Activated T-cell treated with anti-CD3 and anti-CD28 coated beads, Interleukin-2, amount 50 U/mL, for 72 hours (primary cell): ENCODE data around the gene DHRS11. TPM values are rescaled to one million over a fixed set of nuclear protein-coding genes. Genes with fewer than 3 reads are reported as not detected.
"Not testable (repeated sequence)": the region's sequence is repeated elsewhere in the genome, so short reads cannot be mapped to it uniquely, and the experiment has no call there.

ENCODE experiments used
- ATAC-seq, 2 donors: fragments of 150-1000 bp; cut with Tn5 transposase; replicated peaks in 1 of 2; 2 replicates each; pipeline ENCODE4 v1.10.0; 2021; ENCODE audit warnings: moderate library complexity in 2 of 2, mild to moderate bottlenecking in 1 of 2
- DNase-seq, 2 donors: peaks; one replicate each; pipeline ENCODE4 v3.0.0; 2021 to 2022; ENCODE audit warnings: mixed read lengths in 1 of 2
- H3K27ac Mint-ChIP-seq: one replicate; pipeline ENCODE4 v1.8.0; 2022; ENCODE audit warnings: mild to moderate bottlenecking, moderate library complexity, mixed read lengths
- H3K27me3 Mint-ChIP-seq: one replicate; pipeline ENCODE4 v1.8.0; 2022; ENCODE audit warnings: low read depth, mixed read lengths
- H3K36me3 Mint-ChIP-seq, 2 donors: one replicate each; pipeline ENCODE4 v1.8.0; 2022; ENCODE audit warnings: mixed read lengths in 2 of 2, mild to moderate bottlenecking in 1 of 2; ENCODE audit not compliant: insufficient read depth in 2 of 2
- H3K4me1 Mint-ChIP-seq: one replicate; pipeline ENCODE4 v1.8.0; 2022; ENCODE audit warnings: low read depth, mixed read lengths
- H3K4me3 Mint-ChIP-seq, 2 donors: one replicate each; pipeline ENCODE4 v1.8.0; 2022; ENCODE audit warnings: mild to moderate bottlenecking in 2 of 2, mixed read lengths in 2 of 2, moderate library complexity in 2 of 2
- H3K9me3 Mint-ChIP-seq, 2 donors: one replicate each; pipeline ENCODE4 v1.8.0; 2022; ENCODE audit warnings: mixed read lengths in 2 of 2
- total RNA-seq, 2 donors: library from RNA; stranded (reverse); gene quantifications; one replicate each; pipeline ENCODE4 v1.2.3, GENCODE V29; 2022

Gene DHRS11
- total RNA-seq, 2 donors from 2014 or later = 10.4 to 14.9 TPM

DNA sequence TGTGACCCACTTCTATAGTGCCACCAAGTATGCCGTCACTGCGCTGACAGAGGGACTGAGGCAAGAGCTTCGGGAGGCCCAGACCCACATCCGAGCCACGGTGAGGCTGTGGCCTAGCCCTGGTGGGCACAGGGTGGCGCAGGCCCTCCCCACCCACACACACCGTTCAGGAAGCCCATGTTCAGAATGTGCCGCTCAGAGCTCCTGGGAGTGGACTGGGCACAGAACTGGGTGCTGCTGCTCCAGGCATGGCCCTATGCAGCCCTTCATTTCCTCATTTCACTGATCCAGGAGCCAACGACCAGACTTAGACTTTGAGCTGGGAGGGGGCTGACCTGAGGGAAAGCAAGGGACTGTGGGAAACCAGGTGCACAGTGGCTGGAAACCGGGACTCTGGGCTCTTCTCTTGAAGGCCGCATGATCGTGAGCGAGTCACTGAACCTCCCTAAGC lies 7.3 kb downstream of the DHRS11 start:
- no peak overlapping the region for H3K4me3 Mint-ChIP-seq
- no peaks in the 10 kb centered on the region for H3K27me3 Mint-ChIP-seq
- DNase-seq (no peak), ATAC-seq (no peak)
- no peak overlapping the region for H3K27ac Mint-ChIP-seq
- H3K36me3 Mint-ChIP-seq = peaks cover under 1 to 2% of the 10 kb centered on the region in 2 donors
- H3K9me3 Mint-ChIP-seq = no peaks in the 10 kb centered on the region
- H3K4me1 Mint-ChIP-seq = peaks cover 16% of the 10 kb centered on the region

DNA sequence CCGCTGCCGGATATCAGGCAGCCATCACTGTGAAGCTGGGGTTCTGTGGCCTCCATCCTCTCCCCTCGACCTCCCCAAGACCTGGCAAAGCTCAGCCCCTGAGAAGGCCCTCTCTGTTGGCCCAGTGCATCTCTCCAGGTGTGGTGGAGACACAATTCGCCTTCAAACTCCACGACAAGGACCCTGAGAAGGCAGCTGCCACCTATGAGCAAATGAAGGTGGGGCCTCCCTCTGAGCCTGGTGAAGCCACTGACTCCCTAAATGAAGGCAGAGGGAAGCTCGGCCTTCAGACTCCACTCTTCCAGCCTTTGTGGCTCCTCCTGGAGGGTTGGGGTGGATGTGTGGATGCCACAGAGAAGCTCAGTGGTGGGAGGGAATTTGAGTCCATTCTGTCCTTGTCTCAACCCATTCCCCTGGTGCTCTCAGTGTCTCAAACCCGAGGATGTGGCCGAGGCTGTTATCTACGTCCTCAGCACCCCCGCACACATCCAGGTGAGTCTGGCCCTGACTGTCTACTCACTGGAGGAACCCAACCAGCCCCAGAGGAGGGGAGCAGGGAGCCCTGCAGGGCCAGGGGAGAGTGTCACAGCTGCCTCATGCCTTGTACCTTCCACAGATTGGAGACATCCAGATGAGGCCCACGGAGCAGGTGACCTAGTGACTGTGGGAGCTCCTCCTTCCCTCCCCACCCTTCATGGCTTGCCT lies 8.0 kb downstream of the DHRS11 start:
- no peak for ATAC-seq

DNA sequence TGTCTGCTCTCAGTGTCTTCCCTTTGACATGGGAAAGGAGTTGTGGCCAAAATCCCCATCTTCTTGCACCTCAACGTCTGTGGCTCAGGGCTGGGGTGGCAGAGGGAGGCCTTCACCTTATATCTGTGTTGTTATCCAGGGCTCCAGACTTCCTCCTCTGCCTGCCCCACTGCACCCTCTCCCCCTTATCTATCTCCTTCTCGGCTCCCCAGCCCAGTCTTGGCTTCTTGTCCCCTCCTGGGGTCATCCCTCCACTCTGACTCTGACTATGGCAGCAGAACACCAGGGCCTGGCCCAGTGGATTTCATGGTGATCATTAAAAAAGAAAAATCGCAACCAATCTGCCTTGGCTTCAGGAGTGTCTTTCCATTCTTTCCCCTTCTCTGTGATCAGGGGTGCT lies 8.8 kb downstream of the DHRS11 start:
- Mint-ChIP-seq H3K4me1 (peaks cover 28% of the 10 kb centered on the region), H3K9me3 (no peaks in the 10 kb centered on the region), H3K27me3 (no peaks in the 10 kb centered on the region), H3K4me3 (peak overlapping the region; percentile 90 to 95), H3K27ac (peak overlapping the region; percentile 96), H3K36me3 (peaks cover 4 to 5% of the 10 kb centered on the region in 2 donors)
- ATAC-seq (no peak), DNase-seq (no peak)

More for the DNA sequence above, 8.0 kb downstream of the DHRS11 start:
- Mint-ChIP-seq H3K4me1 (peaks cover 23% of the 10 kb centered on the region), H3K36me3 (peaks cover 4 to 5% of the 10 kb centered on the region in 2 donors), H3K4me3 (no peak overlapping the region), H3K27me3 (no peaks in the 10 kb centered on the region), H3K9me3 (no peaks in the 10 kb centered on the region), H3K27ac (no peak overlapping the region)
- DNase-seq = no peak

DNA sequence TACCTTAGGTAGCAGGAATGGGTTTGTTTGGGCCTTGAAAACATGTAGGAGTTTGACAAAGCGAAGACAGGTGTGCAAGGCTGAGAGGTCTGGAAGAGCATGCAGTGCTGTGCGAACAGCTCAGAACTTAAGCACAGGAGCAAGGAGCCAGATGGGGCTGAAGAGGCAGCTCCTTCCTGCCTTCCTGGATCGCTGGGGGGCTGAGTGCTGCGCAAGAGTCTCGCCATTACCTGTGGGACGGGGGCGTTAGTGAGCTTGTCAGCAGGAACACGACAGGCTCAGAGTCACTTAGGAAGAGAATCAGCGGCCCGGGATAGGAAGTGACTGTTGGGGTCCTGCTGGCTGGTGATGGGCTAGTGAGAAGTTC lies 9.2 kb downstream of the DHRS11 start:
- ATAC-seq (peak; percentile 7 to 11), DNase-seq (no peak)
- no peaks in the 10 kb centered on the region for H3K9me3 Mint-ChIP-seq
- H3K27me3 Mint-ChIP-seq = no peaks in the 10 kb centered on the region
- H3K4me1 Mint-ChIP-seq = peaks cover 33% of the 10 kb centered on the region
- peaks cover 4 to 7% of the 10 kb centered on the region in 2 donors for H3K36me3 Mint-ChIP-seq
- peak overlapping the region; percentile 96 for H3K27ac Mint-ChIP-seq
- peak overlapping the region; percentile 90 to 95 for H3K4me3 Mint-ChIP-seq

DNA sequence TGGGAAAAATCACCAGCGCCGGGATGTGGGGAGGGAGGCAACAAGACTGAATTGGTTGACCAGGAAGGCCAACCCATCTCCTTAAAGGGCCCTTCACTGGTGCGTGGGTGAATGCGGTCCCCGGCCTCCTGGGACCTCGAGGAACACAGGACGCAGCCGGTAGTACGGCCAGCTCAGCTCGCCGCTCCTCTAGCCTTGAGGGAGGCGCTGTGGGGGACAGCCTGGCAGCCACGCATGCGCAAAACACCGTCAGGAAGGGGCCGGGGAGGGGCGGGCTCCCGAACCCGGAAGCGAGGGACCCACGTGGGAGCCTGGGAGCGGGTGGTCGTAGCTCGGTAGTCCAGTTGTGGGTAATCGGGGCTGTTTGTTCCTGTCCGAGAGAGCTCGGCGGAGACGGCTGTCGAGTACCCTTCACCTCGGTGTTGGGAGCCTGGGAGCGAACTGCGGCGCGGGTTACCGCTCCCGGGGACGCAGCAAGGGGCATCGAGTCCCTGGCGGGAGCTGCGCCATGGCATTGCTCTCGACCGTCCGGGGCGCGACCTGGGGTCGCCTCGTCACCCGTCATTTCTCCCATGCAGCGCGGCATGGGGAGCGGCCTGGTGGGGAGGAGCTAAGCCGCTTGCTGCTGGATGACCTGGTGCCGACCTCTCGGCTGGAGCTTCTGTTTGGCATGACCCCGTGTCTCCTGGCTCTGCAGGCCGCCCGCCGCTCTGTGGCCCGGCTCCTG lies 9.8 kb downstream of the DHRS11 start, which contains the start of gene MRM1:
Gene MRM1, plus strand, starts transcription at position 281 of the 727 bp plus-strand sequence. Its CDS starts 228 bp downstream, at position 509.
- peaks cover 36% of the 10 kb centered on the region for H3K4me1 Mint-ChIP-seq
- H3K27me3 Mint-ChIP-seq = no peaks in the 10 kb centered on the region
- peak; percentile 91 to 92 for DNase-seq
- ATAC-seq = peak; percentile 89 to 91
- H3K27ac Mint-ChIP-seq = peak within 1 kb of the TSS; percentile 96
- no peaks in the 10 kb centered on the region for H3K9me3 Mint-ChIP-seq
- H3K36me3 Mint-ChIP-seq = peaks cover 4 to 7% of the 10 kb centered on the region in 2 donors
- peak within 1 kb of the TSS; percentile 90 to 95 for H3K4me3 Mint-ChIP-seq

DNA sequence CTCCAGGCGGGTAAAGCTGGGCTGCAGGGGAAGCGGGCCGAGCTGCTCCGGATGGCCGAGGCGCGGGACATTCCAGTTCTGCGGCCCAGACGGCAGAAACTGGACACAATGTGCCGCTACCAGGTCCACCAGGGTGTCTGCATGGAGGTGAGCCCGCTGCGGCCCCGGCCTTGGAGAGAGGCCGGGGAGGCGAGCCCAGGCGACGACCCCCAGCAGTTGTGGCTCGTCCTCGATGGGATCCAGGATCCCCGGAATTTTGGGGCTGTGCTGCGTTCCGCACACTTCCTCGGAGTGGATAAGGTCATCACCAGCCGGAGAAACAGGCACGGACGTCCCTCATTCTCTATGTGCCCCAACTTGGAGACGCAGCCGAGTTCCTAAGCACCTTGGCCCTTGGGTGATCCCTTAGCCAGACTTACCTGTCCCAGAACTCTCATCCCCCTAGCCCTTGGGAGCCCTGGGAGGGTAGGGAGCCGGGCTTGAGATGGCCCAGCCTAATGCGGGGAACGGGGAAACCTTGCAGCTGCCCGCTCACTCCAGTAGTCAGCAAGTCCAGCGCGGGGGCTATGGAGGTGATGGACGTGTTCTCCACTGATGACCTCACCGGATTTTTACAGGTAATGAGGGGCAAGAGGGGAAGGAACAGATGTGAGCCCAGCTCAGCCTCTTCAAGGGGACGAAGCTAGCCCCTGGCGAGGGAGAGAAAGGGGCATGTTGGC lies 10.5 kb downstream of the DHRS11 start:
- no peaks in the 10 kb centered on the region for H3K9me3 Mint-ChIP-seq
- H3K27ac Mint-ChIP-seq = peak overlapping the region; percentile 51

DNA sequence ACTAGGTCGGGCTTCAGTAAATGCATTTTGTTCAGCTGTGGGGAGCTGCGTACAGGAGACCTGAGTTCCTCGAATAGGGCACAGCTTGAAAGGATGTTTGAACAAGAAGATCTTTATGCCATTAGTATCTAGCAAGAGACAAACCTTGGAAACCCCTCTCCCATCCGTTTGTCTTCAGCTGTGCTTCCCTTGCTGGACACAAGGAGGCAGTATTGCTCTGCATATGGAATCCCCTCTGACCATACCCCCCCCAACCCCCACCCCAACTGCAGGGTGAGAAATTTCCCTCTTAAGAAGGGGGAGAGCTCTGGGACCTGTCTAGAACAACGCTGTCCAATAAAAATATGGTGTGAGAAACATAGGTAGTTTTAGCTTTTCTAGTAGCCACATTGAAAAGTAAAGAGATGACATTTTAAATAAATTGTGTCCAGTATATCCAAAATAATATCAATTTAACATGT lies 11.3 kb downstream of the DHRS11 start:
- H3K36me3 Mint-ChIP-seq = peaks cover 6 to 7% of the 10 kb centered on the region in 2 donors
- H3K4me1 Mint-ChIP-seq = peaks cover 40% of the 10 kb centered on the region
- ATAC-seq (peak in 1 of 2 donors; percentile 20), DNase-seq (peak; percentile 66 to 71)
- peak overlapping the region; percentile 48 for H3K27ac Mint-ChIP-seq
- H3K4me3 Mint-ChIP-seq = peak overlapping the region; percentile 90 to 95
- no peaks in the 10 kb centered on the region for H3K9me3 Mint-ChIP-seq
- no peaks in the 10 kb centered on the region for H3K27me3 Mint-ChIP-seq

More for the DNA sequence above, 10.5 kb downstream of the DHRS11 start:
- Mint-ChIP-seq H3K27me3 (no peaks in the 10 kb centered on the region), H3K4me1 (peaks cover 36% of the 10 kb centered on the region), H3K36me3 (peaks cover 4 to 7% of the 10 kb centered on the region in 2 donors), H3K4me3 (peak overlapping the region; percentile 90 to 95)
- ATAC-seq (peak; percentile 18 to 21), DNase-seq (peak; percentile 22 to 26)

DNA sequence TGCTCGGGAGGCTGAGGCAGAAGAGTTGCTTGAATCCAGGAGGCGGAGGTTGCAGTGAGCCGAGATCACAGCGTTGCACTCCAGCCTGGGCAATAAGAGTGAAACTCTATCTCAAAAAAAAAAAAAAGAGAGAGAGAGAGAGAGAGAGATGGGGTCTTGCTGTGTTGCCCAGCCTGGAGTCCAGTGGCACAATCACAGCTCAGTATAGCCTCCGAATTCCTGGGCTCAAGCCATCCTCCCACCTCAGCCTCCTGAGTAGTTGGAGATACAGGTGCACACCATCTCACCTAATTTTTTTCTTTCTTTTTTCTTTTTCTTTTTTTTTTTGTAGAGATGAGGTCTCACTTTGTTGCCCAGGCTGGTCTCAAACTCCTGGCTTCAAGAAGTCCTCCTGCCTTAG lies 13.3 kb downstream of the DHRS11 start:
- not testable (repeated sequence) for H3K9me3 Mint-ChIP-seq, H3K27me3 Mint-ChIP-seq, DNase-seq, H3K36me3 Mint-ChIP-seq, ATAC-seq
- peaks cover 52% of the 10 kb centered on the region for H3K4me1 Mint-ChIP-seq
- peak overlapping the region; percentile 25 for H3K27ac Mint-ChIP-seq
- peak overlapping the region in 1 of 2 donors; percentile 6 for H3K4me3 Mint-ChIP-seq

DNA sequence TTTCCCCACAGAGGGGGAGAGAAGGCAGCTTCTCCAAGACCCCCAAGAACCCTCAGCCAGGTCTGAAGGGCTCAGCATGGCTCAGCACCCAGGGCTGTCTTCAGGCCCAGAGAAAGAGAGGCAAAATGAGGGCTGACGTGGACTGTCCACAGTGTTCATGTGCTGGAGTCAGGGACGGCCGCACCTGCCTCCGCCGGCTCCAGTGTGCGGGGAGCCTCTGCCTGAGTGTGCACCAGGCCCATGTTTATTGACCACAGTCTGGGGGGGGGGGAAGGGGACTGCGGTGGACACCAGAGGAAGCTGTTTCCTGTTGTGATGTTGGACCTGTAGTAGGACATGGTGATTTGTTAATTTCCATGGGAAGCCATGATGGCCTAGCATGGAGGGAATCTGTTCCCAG lies 16.6 kb downstream of the DHRS11 start:
- Mint-ChIP-seq H3K9me3 (no peaks in the 10 kb centered on the region), H3K27me3 (no peaks in the 10 kb centered on the region), H3K36me3 (peaks cover 7% of the 10 kb centered on the region in 2 donors)

DNA sequence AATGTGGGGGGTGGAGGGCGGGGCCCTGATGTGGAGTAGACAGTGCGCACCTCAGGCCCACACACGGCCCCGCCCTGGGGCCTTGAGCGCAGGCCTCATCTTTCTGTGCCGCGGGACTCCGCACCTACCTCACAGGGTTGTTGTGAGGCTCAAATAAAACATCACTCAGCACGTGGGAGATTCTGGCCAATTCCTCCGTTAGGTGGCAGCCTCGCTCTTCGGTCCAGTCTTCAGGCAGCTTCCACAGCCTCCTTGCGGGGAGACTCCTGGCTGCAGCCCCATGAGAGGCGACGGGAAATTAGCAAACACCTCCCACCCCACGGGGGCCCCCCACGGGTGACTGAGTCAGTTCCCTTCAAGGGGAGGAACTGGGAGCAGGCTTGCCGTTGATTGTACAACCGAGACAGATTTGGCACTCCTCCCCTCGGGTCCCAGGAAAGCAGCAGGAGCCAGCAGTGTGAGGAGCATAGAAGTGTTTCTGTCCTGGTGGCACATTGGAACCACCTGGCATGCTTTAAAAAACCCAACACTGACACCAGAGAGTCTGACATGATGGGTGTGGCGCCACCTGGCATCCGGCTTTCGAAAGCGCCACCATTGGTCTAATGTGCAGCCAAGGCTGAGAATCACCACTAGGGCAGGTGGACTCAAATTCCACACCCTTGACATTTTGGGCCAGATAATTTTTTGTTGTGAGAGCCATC lies 17.3 kb downstream of the DHRS11 start:
- Mint-ChIP-seq H3K27me3 (no peaks in the 10 kb centered on the region), H3K4me1 (peaks cover 36% of the 10 kb centered on the region), H3K9me3 (no peaks in the 10 kb centered on the region), H3K27ac (no peak overlapping the region), H3K36me3 (peaks cover 6 to 7% of the 10 kb centered on the region in 2 donors), H3K4me3 (no peak overlapping the region)
- ATAC-seq (peak; percentile 19 to 41), DNase-seq (no peak)

More for the DNA sequence above, 16.6 kb downstream of the DHRS11 start:
- peaks cover 41% of the 10 kb centered on the region for H3K4me1 Mint-ChIP-seq
- ATAC-seq (no peak), DNase-seq (no peak)
- no peak overlapping the region for H3K27ac Mint-ChIP-seq
- no peak overlapping the region for H3K4me3 Mint-ChIP-seq

DNA sequence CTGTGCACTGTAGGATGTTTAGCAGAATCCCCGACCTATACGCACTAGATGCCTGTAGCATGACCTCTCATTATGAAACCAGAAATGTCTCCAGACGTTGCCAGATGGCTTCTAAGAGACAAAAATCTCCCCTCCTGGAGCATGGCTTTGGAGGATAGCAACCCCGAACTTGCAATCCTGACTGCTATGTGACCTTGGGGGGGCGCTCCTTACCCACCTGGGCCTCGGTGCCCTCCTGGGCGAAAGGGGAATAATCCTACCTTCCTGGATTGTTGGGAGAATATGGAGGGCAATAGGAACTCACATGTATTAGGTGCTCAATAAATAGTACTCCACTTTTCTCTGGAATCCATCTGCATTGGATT lies 17.8 kb downstream of the DHRS11 start:
- ATAC-seq (no peak), DNase-seq (no peak)
- H3K36me3 Mint-ChIP-seq = peaks cover 3 to 4% of the 10 kb centered on the region in 2 donors
- H3K9me3 Mint-ChIP-seq = no peaks in the 10 kb centered on the region
- no peaks in the 10 kb centered on the region for H3K27me3 Mint-ChIP-seq
- H3K27ac Mint-ChIP-seq = no peak overlapping the region
- H3K4me3 Mint-ChIP-seq = no peak overlapping the region
- H3K4me1 Mint-ChIP-seq = peaks cover 31% of the 10 kb centered on the region

DNA sequence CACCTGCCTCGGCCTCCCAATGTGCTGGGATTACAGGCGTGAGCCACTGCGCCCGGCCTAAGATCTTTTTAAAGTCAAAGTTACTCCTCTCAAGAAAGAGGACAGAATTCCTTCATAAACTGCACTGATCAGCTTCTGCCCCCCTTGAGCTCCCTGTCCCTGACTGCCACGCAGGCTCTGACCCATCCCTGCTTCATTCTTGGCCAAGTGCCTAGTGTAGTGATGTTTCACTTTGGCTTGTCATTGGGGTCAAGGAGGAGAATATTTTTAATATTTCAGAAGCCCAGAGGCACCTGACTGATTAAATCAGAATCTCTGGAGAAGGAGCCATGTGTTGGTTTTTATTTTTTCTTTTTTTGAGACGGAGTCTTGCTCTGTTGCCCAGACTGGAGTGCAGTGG lies 18.8 kb downstream of the DHRS11 start:
- H3K27me3 Mint-ChIP-seq = no peaks in the 10 kb centered on the region
- peaks cover 3 to 4% of the 10 kb centered on the region in 2 donors for H3K36me3 Mint-ChIP-seq
- ATAC-seq (no peak), DNase-seq (no peak)
- H3K9me3 Mint-ChIP-seq = no peaks in the 10 kb centered on the region
- H3K4me1 Mint-ChIP-seq = peaks cover 23% of the 10 kb centered on the region
- peak overlapping the region; percentile 65 for H3K27ac Mint-ChIP-seq
- H3K4me3 Mint-ChIP-seq = no peak overlapping the region
